HG02884 (cell line): ENCODE data around the gene APOD.
"Not testable (repeated sequence)": the region's sequence is repeated elsewhere in the genome, so short reads cannot be mapped to it uniquely, and the experiment has no call there.

Source experiments
- ATAC-seq: cut with Tn5 transposase; IDR thresholded peaks from one replicate; pipeline ENCODE4 v1.9.1; 2021; ENCODE audit warnings: mild to moderate bottlenecking, moderate library complexity; ENCODE audit not compliant: unreplicated experiment

The APOD gene

DNA sequence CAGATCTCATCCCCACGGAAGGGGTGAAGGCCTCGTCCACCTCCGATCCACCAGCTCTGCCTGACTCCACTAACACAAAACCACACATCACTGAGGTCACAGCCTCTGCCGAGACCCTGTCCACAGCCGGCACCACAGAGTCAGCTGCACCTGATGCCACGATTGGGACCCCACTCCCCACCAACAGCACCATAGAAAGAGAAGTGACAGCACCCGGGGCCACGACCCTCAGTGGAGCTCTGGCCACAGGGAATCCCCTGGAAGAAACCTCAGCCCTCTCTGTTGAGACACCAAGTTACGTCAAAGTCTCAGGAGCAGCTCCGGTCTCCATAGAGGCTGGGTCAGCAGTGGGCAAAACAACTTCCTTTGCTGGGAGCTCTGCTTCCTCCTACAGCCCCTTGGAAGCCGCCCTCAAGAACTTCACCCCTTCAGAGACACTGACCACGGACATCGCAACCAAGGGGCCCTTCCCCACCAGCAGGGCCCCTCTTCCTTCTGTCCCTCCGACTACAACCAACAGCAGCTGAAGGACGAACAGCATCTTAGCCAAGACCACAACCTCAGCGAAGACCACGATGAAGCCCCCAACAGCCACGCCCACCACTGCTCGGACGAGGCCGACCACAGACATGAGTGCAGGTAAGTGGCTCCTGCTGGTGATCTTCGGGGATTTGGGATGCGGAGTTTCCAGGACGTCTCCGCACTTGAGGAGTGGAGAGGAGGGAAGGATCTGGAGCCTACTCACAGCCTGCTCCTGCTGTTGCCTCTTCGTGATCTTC, 36.0 kb upstream of the APOD start:
- not testable (repeated sequence) for ATAC-seq

- ATAC-seq: not testable (repeated sequence)
Measured at GRCh38 chr3:195617784-195618659, 34.3 kb upstream of the APOD start.

GRCh38 chr3:195617134-195617533, 33.4 kb upstream of the APOD start:
- not testable (repeated sequence) for ATAC-seq

DNA sequence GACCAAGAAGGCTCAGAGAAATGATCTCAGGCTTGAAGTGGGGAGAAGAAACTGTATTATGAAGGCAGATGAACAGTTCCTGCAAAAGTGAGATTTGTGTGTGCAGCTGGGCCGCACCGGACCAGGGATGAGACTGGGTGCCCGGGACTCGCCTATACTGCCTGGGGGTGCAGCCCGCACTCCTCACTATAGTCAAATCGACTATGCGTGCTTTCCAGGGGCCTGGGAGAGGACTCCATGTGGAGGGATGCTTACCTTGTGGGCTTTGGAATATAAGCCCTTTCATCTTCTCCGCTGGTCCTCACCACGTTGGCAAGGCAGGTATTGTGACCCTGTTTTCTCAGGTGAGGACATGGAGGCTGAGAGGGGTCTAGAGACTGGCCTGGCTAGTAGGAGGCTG, 32.9 kb upstream of the APOD start:
- no peak for ATAC-seq

DNA sequence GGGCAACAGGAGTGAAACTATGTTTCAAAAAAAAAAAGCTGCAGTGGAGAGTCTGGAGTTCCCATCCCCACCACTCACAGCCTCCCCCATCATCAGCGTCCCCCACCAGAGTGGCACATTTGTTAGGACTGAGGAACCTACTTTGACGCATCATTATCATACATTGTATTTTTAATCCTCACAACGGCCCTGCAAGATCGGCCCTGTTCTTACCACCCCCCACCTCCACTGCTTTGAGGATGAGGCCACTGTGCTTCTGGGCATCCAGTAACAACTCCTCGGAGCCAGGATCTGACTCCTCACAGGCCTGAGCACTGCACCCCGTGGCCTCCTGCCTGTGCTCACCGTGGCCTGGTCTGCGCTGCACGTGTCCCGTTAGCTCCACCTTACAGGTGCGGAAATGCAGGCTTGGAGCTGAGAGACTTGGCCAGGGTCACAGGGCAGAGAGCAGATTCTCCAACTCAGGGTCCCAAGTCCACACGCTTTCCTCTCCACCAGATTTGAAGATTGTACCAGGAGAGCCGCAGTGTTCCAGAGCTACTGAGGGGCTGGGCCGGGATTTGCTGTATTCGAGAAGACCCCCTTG, 32.3 kb upstream of the APOD start:
- ATAC-seq: not testable (repeated sequence)

- ATAC-seq: not testable (repeated sequence)
Measured at GRCh38 chr3:195614672-195615504, 31.1 kb upstream of the APOD start.

DNA sequence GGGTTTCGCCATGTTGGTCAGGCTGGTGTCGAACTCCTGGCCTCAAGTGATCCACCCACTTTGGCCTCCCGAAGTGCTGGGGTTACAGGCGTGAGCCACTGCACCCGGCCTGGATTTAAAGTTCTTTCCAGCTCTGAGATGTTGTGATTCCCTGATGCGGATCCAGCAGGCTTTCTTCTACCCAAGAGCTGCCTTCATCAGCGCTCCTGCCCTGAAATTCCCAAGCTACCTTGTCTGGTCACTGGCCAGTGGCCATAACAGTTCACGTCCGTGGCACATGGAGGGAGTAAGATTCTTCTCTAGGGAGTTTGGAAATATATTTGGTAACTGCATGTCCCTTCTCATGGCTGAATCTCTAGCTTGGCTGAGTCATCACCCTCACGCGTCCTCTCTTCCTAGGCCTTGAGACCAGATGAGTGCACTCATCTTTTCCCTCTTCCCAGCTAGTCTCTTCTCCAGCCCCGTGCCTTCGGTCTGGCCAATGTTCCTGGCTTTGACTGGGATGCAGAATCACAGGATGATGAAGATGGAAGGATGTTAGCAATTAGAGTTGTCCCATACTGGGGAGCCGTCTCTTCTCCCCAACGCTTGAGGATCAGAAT, 29.8 kb upstream of the APOD start:
- ATAC-seq: no peak

DNA sequence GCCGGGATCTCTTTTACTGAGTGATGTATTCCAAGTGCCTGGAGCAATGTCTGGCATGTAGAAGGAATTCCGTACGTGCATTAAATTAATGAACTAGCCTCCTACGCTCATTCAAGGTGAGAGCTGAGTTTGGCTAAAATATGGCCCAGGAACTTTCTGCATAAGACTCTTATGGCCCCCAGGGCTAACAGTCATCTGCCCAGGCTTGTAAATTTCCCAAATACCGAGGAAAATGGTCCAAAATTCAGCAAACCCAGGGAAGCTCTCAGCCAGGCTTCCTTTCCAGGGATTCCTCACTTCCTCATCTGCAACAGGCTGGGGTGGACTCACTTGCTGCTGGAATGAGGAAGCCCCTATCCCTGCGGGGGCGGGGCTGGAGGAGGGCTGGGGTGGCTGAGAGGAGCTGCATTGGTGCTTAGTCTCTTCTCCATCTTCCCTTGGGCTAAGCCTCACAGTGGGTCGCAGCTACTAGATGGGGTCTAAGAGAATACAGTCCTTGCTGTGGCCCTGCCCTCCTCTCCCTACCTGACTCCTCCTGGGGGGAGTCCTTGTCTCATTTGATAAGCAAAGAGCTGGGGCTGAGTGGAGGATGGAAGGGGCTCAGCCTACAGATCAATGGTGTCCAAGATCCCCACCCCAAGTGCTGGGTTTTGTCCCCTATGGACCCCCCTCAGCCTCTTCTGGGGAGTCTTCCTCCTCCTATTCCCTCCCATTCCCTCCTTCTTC, 28.5 kb upstream of the APOD start:
- ATAC-seq: no peak

GRCh38 chr3:195609229-195609628, 25.5 kb upstream of the APOD start:
- ATAC-seq: no peak

DNA sequence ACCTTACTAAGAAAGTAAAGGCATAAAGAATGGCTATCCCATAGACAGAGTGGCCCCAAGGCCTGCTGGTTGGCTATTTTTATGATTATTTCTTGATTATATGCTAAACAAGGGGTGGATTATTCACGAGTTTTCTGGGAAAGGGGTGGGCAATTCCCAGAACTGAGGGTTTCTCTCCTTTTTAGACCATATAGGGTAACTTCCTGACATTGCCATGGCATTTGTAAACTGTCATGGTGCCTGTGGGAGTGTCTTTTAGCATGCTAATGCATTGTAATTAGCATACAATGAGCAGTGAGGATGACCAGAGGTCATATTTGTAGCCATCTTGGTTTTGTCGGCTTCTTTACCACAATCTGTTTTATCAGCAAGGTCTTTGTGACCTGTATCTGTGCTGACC, 18.0 kb upstream of the APOD start:
- ATAC-seq: not testable (repeated sequence)

DNA sequence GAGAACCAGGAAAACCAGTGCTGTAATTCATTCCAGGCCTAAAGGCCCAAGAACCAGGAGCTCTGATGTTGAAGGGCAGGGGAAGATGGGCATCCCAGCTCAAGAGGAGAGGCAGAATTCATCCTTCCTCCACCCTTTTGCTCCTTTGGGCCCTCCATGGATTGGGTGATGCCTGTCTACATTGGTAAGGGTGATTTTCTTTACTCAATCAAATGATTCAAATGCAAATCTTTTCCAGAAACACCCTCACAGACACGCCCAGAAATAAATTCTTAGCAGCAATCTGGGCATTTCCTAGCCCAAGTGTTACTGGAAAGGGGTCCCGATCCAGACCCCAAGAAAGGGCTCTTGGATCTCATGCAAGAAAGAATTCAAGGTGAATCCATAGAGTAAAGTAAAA, 17.6 kb upstream of the APOD start:
- ATAC-seq: no peak

DNA sequence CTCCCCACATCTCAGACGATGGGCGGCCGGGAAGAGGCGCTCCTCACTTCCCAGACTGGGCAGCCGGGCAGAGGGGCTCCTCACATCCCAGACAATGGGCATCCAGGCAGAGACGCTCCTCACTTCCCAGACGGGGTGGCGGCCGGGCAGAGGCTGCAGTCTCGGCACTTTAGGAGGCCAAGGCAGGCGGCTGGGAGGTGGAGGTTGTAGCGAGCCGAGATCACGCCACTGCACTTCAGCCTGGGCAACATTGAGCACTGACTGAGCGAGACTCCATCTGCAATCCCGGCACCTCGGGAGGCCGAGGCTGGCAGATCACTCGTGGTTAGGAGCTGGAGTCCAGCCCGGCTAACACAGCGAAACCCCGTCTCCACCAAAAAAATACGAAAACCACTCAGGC, 16.2 kb upstream of the APOD start:
- ATAC-seq: not testable (repeated sequence)

DNA sequence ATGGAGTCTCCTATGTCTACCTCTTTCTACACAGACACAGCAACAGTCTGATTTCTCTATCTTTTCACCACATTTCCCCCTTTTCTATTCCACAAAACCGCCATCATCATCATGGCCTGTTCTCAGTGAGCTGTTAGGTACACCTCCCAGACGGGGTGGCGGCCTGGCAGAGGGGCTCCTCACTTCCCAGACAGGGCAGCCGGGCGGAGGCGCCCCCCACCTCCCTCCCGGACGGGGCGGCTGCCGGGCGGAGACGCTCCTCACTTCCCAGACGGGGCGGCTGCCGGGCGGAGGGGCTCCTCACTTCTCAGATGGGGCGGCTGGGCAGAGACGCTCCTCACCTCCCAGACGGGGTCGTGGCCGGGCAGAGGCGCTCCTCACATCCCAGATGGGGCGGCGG, 15.8 kb upstream of the APOD start:
- ATAC-seq: not testable (repeated sequence)

DNA sequence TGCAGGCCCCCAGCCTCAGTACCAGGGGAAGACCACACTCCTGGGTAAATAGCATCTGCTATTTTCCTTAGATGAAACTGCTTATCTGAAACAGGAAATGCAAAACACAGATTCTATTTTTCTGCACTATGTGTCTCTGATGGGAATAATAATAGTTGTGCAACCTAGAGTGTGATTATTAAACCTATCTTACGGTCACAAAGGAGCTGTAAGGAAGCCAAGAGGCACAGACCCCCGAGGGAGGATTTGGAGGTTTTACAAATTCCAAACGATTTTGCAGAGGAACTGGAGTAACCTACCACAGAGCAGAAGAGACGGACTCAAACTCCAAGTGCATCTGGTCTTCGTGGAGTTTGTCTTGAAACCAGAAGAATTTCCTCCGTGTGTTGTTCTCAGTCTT, 14.1 kb upstream of the APOD start:
- ATAC-seq: no peak

GRCh38 chr3:195597229-195597628, 13.5 kb upstream of the APOD start:
- no peak for ATAC-seq

GRCh38 chr3:195596765-195597171, 13.0 kb upstream of the APOD start:
- ATAC-seq: no peak

DNA sequence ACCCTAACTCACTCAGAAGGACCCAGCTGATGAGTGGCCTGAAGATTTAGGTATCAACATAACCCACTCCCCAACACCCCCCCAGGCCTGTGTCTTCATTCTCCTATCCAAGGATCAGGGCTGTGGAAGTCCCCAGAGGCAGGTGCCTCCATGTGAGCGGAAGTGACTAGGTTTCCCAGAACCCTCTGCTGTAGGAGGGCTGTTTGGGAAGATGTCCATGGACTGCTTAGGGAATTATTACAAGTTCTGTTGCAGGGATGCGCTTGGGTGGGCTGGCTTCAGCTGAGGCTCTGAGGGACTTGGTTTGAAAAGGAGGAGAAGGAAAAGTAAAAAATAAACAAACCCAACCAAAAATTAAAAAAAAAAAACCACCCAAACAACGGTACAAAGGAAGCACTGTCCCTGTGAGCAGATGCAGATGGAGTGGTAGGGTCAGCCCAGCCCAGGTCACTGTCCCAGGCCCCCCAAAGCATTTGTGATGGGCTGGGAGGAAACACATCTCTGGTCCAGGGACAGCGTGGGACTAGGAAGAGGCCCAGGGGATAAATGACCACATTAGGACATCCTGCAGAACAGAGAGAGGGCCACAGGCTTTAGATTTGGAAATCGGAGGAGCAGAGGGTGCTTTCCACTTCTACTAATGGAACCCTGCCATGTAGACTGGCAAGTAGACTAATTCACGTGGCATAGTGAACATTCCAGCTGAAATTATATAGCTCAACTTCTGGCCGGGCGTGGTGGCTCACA, 12.2 kb upstream of the APOD start:
- no peak for ATAC-seq

- no peak for ATAC-seq
Measured at GRCh38 chr3:195591852-195592251, 8.1 kb upstream of the APOD start.

DNA sequence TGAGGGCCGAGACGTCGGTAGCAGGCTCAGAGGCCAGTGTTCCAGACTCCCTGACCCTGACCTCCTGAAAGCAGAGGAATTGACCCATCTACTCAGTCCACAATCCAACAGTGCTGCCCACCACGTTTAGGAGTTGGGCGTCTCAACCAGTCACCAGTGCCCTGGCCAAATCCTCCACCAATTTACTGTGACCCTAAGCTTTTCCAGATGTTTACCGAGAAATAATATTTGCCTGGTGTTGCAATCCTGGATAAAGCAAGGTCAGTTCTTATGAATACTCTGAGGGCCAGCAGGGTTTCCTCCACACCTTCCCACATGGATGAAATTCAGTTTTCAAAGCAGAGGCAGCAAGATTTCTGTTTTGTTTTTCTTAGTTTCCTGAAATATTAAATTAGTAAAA, 7.5 kb upstream of the APOD start:
- ATAC-seq: no peak
